ENCODE data around the gene TUT4. TPM values are rescaled to one million over a fixed set of nuclear protein-coding genes. Genes with fewer than 3 reads are reported as not detected.

TUT4 gene
- total RNA-seq, 3 donors from 2014 or later: 44.2 to 85.3 (median 68.8) TPM

DNA sequence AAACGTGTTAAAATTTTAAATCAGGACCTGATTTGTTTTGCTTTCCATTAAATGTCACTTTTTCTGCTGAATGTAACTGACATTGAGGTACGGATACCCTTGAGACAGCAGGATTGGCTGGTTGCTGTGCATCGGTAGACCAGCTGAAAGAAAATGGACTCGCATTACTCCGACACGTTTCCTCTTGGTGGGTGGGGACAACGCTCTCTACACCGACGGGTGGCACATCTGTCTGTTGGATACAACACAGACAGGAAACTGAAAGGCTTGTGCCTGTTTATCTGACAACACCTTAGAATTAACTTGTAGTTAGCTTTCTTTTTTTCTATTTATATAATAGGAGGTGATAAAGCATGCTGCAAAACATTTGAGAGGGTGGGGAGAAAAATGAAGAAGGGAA, 129.1 kb downstream of the TUT4 start:
- intact Hi-C loops (cut with DNase I; ENCODE audit: low total_unique reads): no loop called here
- Histone ChIP-seq H3K27me3 (no peaks in the 10 kb centered on the region), H3K9me3 (no peaks in the 10 kb centered on the region), H3K4me1 (no peaks in the 10 kb centered on the region), H3K4me3 (no peak overlapping the region), H3K27ac (no peak overlapping the region), H3K36me3 (peaks cover 4% of the 10 kb centered on the region)
- no peak for TF ChIP-seq POLR2A (IDR thresholded peaks at IDR 0.05)
- TF ChIP-seq POLR2AphosphoS5 (IDR thresholded peaks at IDR 0.05): no peak
- TF ChIP-seq, protein P1, sequence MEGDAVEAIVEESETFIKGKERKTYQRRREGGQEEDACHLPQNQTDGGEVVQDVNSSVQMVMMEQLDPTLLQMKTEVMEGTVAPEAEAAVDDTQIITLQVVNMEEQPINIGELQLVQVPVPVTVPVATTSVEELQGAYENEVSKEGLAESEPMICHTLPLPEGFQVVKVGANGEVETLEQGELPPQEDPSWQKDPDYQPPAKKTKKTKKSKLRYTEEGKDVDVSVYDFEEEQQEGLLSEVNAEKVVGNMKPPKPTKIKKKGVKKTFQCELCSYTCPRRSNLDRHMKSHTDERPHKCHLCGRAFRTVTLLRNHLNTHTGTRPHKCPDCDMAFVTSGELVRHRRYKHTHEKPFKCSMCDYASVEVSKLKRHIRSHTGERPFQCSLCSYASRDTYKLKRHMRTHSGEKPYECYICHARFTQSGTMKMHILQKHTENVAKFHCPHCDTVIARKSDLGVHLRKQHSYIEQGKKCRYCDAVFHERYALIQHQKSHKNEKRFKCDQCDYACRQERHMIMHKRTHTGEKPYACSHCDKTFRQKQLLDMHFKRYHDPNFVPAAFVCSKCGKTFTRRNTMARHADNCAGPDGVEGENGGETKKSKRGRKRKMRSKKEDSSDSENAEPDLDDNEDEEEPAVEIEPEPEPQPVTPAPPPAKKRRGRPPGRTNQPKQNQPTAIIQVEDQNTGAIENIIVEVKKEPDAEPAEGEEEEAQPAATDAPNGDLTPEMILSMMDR (IDR thresholded peaks at IDR 0.05): no peak
- no peak for DNase-seq (ENCODE audit: low spot score in 2 of 2)

DNA sequence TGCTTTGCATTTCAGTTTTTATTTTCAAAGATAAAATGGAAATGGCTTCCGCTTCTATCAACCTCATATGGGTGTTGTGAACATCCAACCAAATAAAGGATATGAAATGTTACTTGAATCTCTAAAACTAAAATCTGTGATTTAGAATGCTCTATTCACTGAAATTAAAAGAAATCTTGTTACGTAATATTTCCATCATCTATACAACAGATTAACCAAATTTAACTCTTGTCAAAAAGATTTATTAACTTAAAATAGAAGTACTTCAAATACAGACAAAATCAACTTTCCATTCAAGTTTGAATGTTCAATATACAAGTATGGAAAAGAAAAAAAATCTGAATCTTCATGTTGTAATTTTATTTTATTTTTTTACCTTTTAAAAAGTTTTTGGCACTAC, 129.8 kb downstream of the TUT4 start:
- H3K4me3 ChIP-seq: no peak overlapping the region
- peaks cover 4% of the 10 kb centered on the region for H3K36me3 ChIP-seq
- no peaks in the 10 kb centered on the region for H3K4me1 ChIP-seq
- H3K9me3 ChIP-seq: no peaks in the 10 kb centered on the region
- H3K27me3 ChIP-seq: no peaks in the 10 kb centered on the region
- no peak overlapping the region for H3K27ac ChIP-seq
- intact Hi-C loops (cut with DNase I; ENCODE audit: low total_unique reads): no loop called here
- no peak for TF ChIP-seq POLR2AphosphoS5 (IDR thresholded peaks at IDR 0.05)
- no peak for TF ChIP-seq POLR2A (IDR thresholded peaks at IDR 0.05)
- TF ChIP-seq, protein P1 (IDR thresholded peaks at IDR 0.05): no peak
- no peak for DNase-seq (ENCODE audit: low spot score in 2 of 2)

DNA sequence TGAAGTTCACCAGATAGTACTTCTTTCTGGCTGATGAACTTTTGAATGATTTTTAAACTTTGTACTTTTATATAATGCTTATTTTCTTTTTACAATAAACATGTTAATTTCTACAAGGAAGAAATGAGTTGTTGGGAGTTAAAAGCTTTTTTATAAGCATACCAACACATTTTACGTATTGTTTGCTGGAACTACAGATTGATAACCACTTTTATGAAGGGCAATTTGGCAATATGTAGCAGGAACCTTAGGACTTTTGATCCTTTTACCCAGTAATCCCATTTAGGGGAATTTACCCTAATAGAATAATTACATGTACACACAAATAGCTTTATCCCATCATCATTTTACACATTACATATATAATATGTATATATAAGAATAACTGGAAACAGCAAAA, 132.2 kb downstream of the TUT4 start:
- Histone ChIP-seq H3K27me3 (no peaks in the 10 kb centered on the region), H3K9me3 (no peaks in the 10 kb centered on the region), H3K4me1 (no peaks in the 10 kb centered on the region), H3K36me3 (peaks cover 4% of the 10 kb centered on the region), H3K27ac (no peak overlapping the region), H3K4me3 (no peak overlapping the region)
- no peak for TF ChIP-seq POLR2A (IDR thresholded peaks at IDR 0.05)
- TF ChIP-seq, protein P1 (IDR thresholded peaks at IDR 0.05): no peak
- TF ChIP-seq POLR2AphosphoS5 (IDR thresholded peaks at IDR 0.05): no peak
- intact Hi-C loops (cut with DNase I; ENCODE audit: low total_unique reads): no loop called here
- no peak for DNase-seq (ENCODE audit: low spot score in 2 of 2)

DNA sequence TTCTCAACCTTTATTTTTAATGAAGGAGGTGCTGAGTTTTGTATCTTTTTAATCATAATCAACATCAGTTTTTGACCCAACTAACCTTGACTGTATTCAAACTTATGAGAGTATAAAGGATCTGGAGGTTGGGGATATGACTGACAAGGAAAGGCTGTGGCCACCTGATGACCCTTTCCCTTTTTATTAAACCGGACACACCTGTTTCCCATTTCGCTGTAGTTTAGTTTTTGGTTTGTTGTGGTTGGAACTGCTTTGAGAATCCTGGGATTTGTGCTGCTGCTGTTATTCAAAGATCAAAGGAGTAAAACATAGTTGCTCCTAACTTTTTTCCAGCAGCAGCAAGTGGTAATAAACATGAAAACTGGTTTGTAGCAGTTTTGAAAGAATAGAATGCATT, 136.1 kb downstream of the TUT4 start:
- DNase-seq (ENCODE audit: low spot score in 2 of 2): no peak
- Histone ChIP-seq H3K27ac (no peak overlapping the region), H3K9me3 (no peaks in the 10 kb centered on the region), H3K4me3 (no peak overlapping the region), H3K27me3 (no peaks in the 10 kb centered on the region), H3K4me1 (no peaks in the 10 kb centered on the region), H3K36me3 (no peaks in the 10 kb centered on the region)
- TF ChIP-seq, protein P1 (IDR thresholded peaks at IDR 0.05): no peak
- TF ChIP-seq POLR2A (IDR thresholded peaks at IDR 0.05): no peak
- no peak for TF ChIP-seq POLR2AphosphoS5 (IDR thresholded peaks at IDR 0.05)
- intact Hi-C loops (cut with DNase I; ENCODE audit: low total_unique reads): no loop called here

DNA sequence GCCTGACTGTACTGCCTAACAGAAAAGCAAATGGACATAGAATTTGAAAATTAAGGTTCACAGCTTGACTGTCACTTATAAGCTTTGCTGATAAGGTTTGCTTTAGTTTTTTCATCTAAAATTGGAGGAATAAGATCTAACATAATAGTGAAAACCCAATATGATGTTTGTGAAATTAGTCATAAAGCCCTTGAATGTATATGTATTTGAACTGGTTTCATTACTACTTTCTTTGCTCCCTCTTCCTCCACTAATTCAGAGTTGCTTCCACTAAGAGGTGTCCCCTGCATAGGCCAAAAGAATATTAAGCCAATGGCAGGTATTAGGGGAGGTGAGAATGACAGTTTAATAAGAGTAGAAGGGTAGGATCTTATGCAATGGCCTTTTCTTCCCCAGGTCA, 137.9 kb downstream of the TUT4 start:
- H3K4me3 ChIP-seq: no peak overlapping the region
- no peaks in the 10 kb centered on the region for H3K36me3 ChIP-seq
- no peaks in the 10 kb centered on the region for H3K4me1 ChIP-seq
- TF ChIP-seq, protein P1 (IDR thresholded peaks at IDR 0.05): no peak
- TF ChIP-seq POLR2AphosphoS5 (IDR thresholded peaks at IDR 0.05) (no peak), POLR2A (IDR thresholded peaks at IDR 0.05) (no peak)
- intact Hi-C loops (cut with DNase I; ENCODE audit: low total_unique reads): no loop called here
- no peak overlapping the region for H3K27ac ChIP-seq
- no peaks in the 10 kb centered on the region for H3K27me3 ChIP-seq
- no peaks in the 10 kb centered on the region for H3K9me3 ChIP-seq
- no peak for DNase-seq (ENCODE audit: low spot score in 2 of 2)

Data from breast epithelium (tissue), 4 donors.